Renal cortical epithelial cell (primary cell): ENCODE data around the gene TTYH3. TPM values are rescaled to one million over a fixed set of nuclear protein-coding genes. Genes with fewer than 3 reads are reported as not detected.

ENCODE experiments used
- DNase-seq: peaks from one replicate; pipeline ENCODE4 v3.0.0-alpha.2; 2011; ENCODE audit warnings: low read depth
- total RNA-seq: library from RNA; depleted of rRNA; stranded (reverse); fragments of >200 nt; gene quantifications from 2 replicates; pipeline ENCODE4 v1.2.3, GENCODE V29; 2014

Gene TTYH3
- total RNA-seq, 1 donor from 2014 or later, result 163 TPM

- DNase-seq, result no peak
Measured at GRCh38 chr7:2708547-2709310, 76.9 kb downstream of the TTYH3 start.

- DNase-seq, result peak; percentile 36
Measured at GRCh38 chr7:2709553-2710285, 77.9 kb downstream of the TTYH3 start.

- no peak for DNase-seq
Measured at GRCh38 chr7:2710286-2710655, 78.5 kb downstream of the TTYH3 start.

GRCh38 chr7:2710901-2711551 is 79.2 kb downstream of the TTYH3 start:
- no peak for DNase-seq

GRCh38 chr7:2711895-2712675 is 80.3 kb downstream of the TTYH3 start:
- DNase-seq, result no peak

- no peak for DNase-seq
Measured at GRCh38 chr7:2713370-2713769, 81.6 kb downstream of the TTYH3 start.

GRCh38 chr7:2713978-2714377 is 82.2 kb downstream of the TTYH3 start:
- DNase-seq, result no peak

Other genes with a start within 250 kb of the TTYH3 start
- gene CHST12, start 228.4 kb upstream of the TTYH3 start, total RNA-seq, result 2.1 and 15.1 TPM in 2 replicates
- gene GRIFIN, start 155.6 kb upstream of the TTYH3 start, total RNA-seq, result not detected in 2 replicates
- gene LFNG, start 112.2 kb upstream of the TTYH3 start, total RNA-seq, result 79.8 and 84.0 TPM in 2 replicates
- gene BRAT1, start 76.5 kb upstream of the TTYH3 start, total RNA-seq, result 24.5 and 26.4 TPM in 2 replicates
- gene IQCE, start 73.0 kb upstream of the TTYH3 start, total RNA-seq, result 11.1 and 25.8 TPM in 2 replicates
- gene AMZ1, start 56.2 kb downstream of the TTYH3 start, total RNA-seq, result 3.5 and 14.2 TPM in 2 replicates
- 11.5 and 37.7 TPM in 2 replicates for gene GNA12, start 212.3 kb downstream of the TTYH3 start, total RNA-seq